Brain microvascular endothelial cell (primary cell): Measurements from ENCODE around the gene SHLD1.
"Not testable (repeated sequence)": the region's sequence is repeated elsewhere in the genome, so short reads cannot be mapped to it uniquely, and the experiment has no call there.

Experiments
- DNase-seq: peaks from one replicate; pipeline ENCODE4 v3.0.0-alpha.2; 2020
- H3K27ac ChIP-seq: fragments of 250-450 bp; sonication (Bioruptor Pico); 2 replicates; pipeline ENCODE4 v1.5.1; 2020; ENCODE audit warnings: mild to moderate bottlenecking, moderate library complexity
- H3K27me3 ChIP-seq: fragments of 250-450 bp; sonication (Bioruptor Pico); replicated peaks from 2 replicates; pipeline ENCODE4 v1.5.1; 2020; ENCODE audit warnings: mild to moderate bottlenecking
- H3K36me3 ChIP-seq: fragments of 250-450 bp; sonication (Bioruptor Pico); replicated peaks from 2 replicates; pipeline ENCODE4 v1.5.1; 2020; ENCODE audit warnings: mild to moderate bottlenecking
- H3K4me3 ChIP-seq: 2 replicates; pipeline ENCODE4 v1.5.1; 2011; ENCODE audit warnings: low read depth, mild to moderate bottlenecking, control low read depth, low read length, moderate library complexity
- CTCF ChIP-seq: IDR thresholded peaks from 2 replicates; pipeline ENCODE4 v1.5.1; 2011; ENCODE audit warnings: low read depth, mild to moderate bottlenecking, moderate library complexity, low read length, control low read depth, inconsistent platforms; ENCODE audit errors: missing control alignments
- in situ Hi-C: cut with HindIII; loops from 2 replicates; pipeline ENCODE4 v1.10.0; 2017; ENCODE audit warnings: low sequenced_read_pairs, low pct_ligation_motif_present

SHLD1 gene

GRCh38 chr20:5796331-5797040, 46.3 kb downstream of the SHLD1 start:
- no peaks in the 10 kb centered on the region for H3K36me3 ChIP-seq
- H3K4me3 ChIP-seq = no peak overlapping the region
- in situ Hi-C loops = loop anchor here (25.0 kb wide), 1 partner anchor 234 kb away; no protein-coding TSS in a partner anchor
- no peak for DNase-seq
- no peaks in the 10 kb centered on the region for H3K27me3 ChIP-seq
- no peak overlapping the region for H3K27ac ChIP-seq
- no peak for TF ChIP-seq CTCF

GRCh38 chr20:5797165-5797564, 47.0 kb downstream of the SHLD1 start:
- Histone ChIP-seq H3K36me3 (no peaks in the 10 kb centered on the region), H3K27me3 (no peaks in the 10 kb centered on the region), H3K4me3 (no peak overlapping the region), H3K27ac (no peak overlapping the region)
- in situ Hi-C loops = loop anchor here (25.0 kb wide), 1 partner anchor 235 kb away; no protein-coding TSS in a partner anchor
- no peak for TF ChIP-seq CTCF
- no peak for DNase-seq

GRCh38 chr20:5797843-5798462, 47.8 kb downstream of the SHLD1 start:
- TF ChIP-seq CTCF = no peak

GRCh38 chr20:5803754-5804303, 53.6 kb downstream of the SHLD1 start:
- in situ Hi-C loops, H3K4me3 ChIP-seq, H3K27ac ChIP-seq, DNase-seq, H3K36me3 ChIP-seq, H3K27me3 ChIP-seq: not testable (repeated sequence)

More at GRCh38 chr20:5797843-5798462, 47.8 kb downstream of the SHLD1 start:
- Histone ChIP-seq H3K4me3 (no peak overlapping the region), H3K27me3 (no peaks in the 10 kb centered on the region), H3K36me3 (no peaks in the 10 kb centered on the region), H3K27ac (no peak overlapping the region)
- no peak for DNase-seq
- in situ Hi-C loops = loop anchor here (25.0 kb wide), 1 partner anchor 236 kb away; no protein-coding TSS in a partner anchor

- H3K27me3 ChIP-seq = no peaks in the 10 kb centered on the region
- peak; percentile 49 for TF ChIP-seq CTCF
- H3K27ac ChIP-seq = no peak overlapping the region
- no peak overlapping the region for H3K4me3 ChIP-seq
- in situ Hi-C loops = no loop called here
- DNase-seq = no peak
- no peaks in the 10 kb centered on the region for H3K36me3 ChIP-seq
These were observed 56.5 kb downstream of the SHLD1 start for GRCh38 chr20:5806457-5807263.

GRCh38 chr20:5807431-5807830, 57.2 kb downstream of the SHLD1 start:
- Histone ChIP-seq H3K36me3 (no peaks in the 10 kb centered on the region), H3K4me3 (no peak overlapping the region), H3K27ac (no peak overlapping the region), H3K27me3 (no peaks in the 10 kb centered on the region)
- TF ChIP-seq CTCF = no peak
- in situ Hi-C loops = no loop called here
- no peak for DNase-seq
